Naive thymus-derived CD4-positive, alpha-beta T cell (primary cell): ENCODE measurements around the gene PRR35. TPM values are rescaled to one million over a fixed set of nuclear protein-coding genes. Genes with fewer than 3 reads are reported as not detected.

Experiments used
- ATAC-seq: fragments of 150-1000 bp; cut with Tn5 transposase; 2 replicates; pipeline ENCODE4 v1.10.0; 2021; ENCODE audit warnings: mild to moderate bottlenecking, moderate library complexity
- CTCF ChIA-PET: fragments of 350-600 bp; sonication (Branson Sonifier 250); formaldehyde crosslinking; loops from one replicate; lab custom pipeline; 2021; ENCODE audit warnings: antibody characterized with exemption; lab: Charles Lee
- POLR2A ChIA-PET: fragments of 350-600 bp; sonication (Branson Sonifier 250); formaldehyde crosslinking; loops from one replicate; lab custom pipeline; 2021; ENCODE audit warnings: antibody characterized with exemption, inconsistent platforms; lab: Charles Lee
- DNase-seq, 9 donors: peaks; one replicate each; pipeline versions ENCODE4 v3.0.0 to v3.0.0-alpha.2; 2020 to 2022; ENCODE audit warnings: mixed read lengths in 1 of 9
- H3K27ac ChIP-seq: one replicate; pipeline ENCODE4 v1.7.0; 2013; ENCODE audit warnings: mild to moderate bottlenecking, low read depth, low read length, moderate library complexity
- H3K27me3 ChIP-seq, 2 donors: one replicate each; pipeline ENCODE4 v1.7.0; 2013; ENCODE audit warnings: low read length in 2 of 2, mild to moderate bottlenecking in 2 of 2, moderate library complexity in 2 of 2; ENCODE audit not compliant: control insufficient read depth in 2 of 2, insufficient read depth in 2 of 2
- H3K36me3 ChIP-seq, 3 experiments: 1 replicate in 2 of 3; 2 replicates in 1 of 3; pipeline ENCODE4 v1.7.0; 2013; ENCODE audit warnings: low read length in 3 of 3, mild to moderate bottlenecking in 3 of 3, moderate library complexity in 1 of 3; ENCODE audit not compliant: insufficient read depth in 3 of 3, control insufficient read depth in 2 of 3
- H3K4me1 ChIP-seq, 2 donors: one replicate each; pipeline ENCODE4 v1.7.0; 2013; ENCODE audit warnings: low read length in 2 of 2, mild to moderate bottlenecking in 2 of 2, moderate library complexity in 1 of 2; ENCODE audit not compliant: control insufficient read depth in 2 of 2, insufficient read depth in 2 of 2
- H3K4me3 ChIP-seq: 2 replicates; pipeline ENCODE4 v1.7.0; 2013; ENCODE audit warnings: mild to moderate bottlenecking, low read length
- H3K9me3 ChIP-seq, 3 experiments: 1 replicate in 2 of 3; 2 replicates in 1 of 3; pipeline ENCODE4 v1.7.0; 2013; ENCODE audit warnings: low read length in 3 of 3; ENCODE audit not compliant: control insufficient read depth in 2 of 3
- H3K27ac Mint-ChIP-seq, 9 donors: one replicate each; pipeline ENCODE4 v1.8.0; 2020 to 2022; ENCODE audit warnings: mixed read lengths in 9 of 9, mild to moderate bottlenecking in 8 of 9, moderate library complexity in 5 of 9, inconsistent platforms in 2 of 9
- H3K27me3 Mint-ChIP-seq, 5 donors: one replicate each; pipeline ENCODE4 v1.8.0; 2021 to 2022; ENCODE audit warnings: mixed read lengths in 5 of 5, mild to moderate bottlenecking in 1 of 5
- H3K36me3 Mint-ChIP-seq, 5 donors: one replicate each; pipeline ENCODE4 v1.8.0; 2020 to 2022; ENCODE audit warnings: mixed read lengths in 5 of 5, mild to moderate bottlenecking in 3 of 5, inconsistent platforms in 1 of 5
- H3K4me1 Mint-ChIP-seq, 7 donors: one replicate each; pipeline ENCODE4 v1.8.0; 2020 to 2022; ENCODE audit warnings: mixed read lengths in 7 of 7, mild to moderate bottlenecking in 3 of 7, inconsistent platforms in 1 of 7
- H3K4me3 Mint-ChIP-seq, 10 donors: one replicate each; pipeline ENCODE4 v1.8.0; 2020 to 2022; ENCODE audit warnings: mild to moderate bottlenecking in 10 of 10, mixed read lengths in 10 of 10, moderate library complexity in 6 of 10, inconsistent platforms in 2 of 10
- H3K9me3 Mint-ChIP-seq, 11 donors: one replicate each; pipeline ENCODE4 v1.8.0; 2020 to 2022; ENCODE audit warnings: mixed read lengths in 11 of 11, mild to moderate bottlenecking in 4 of 11, inconsistent platforms in 1 of 11, moderate library complexity in 1 of 11
- intact Hi-C, 2 donors: fragments of 100-400 bp; cut with micrococcal nuclease; formaldehyde crosslinking; loops; one replicate each; pipeline ENCODE4 v1.15.1; 2023
- polyA plus RNA-seq, 2 donors: library from polyadenylated mRNA; unstranded; fragments of 300-500 nt; fragmentation: Illumina TruSeq; gene quantifications; one replicate each; pipeline ENCODE4 v1.2.3, GENCODE V29; 2021
- total RNA-seq, 6 experiments: library from RNA in 5 of 6; stranded (reverse) in 5 of 6; gene quantifications; 1 replicate in 5 of 6; 2 replicates in 1 of 6; pipeline ENCODE4 v1.2.3 and lab custom pipeline; 2021 to 2026

Gene PRR35
- total and polyA plus RNA-seq, 7 experiments from 2014 or later, result not detected

- Mint-ChIP-seq H3K27ac (peak overlapping the region; percentile 66 to 98 (median 84)), H3K36me3 (peaks cover 0 to 4% (median 0%) of the 10 kb centered on the region in 5 donors), H3K9me3 (peaks cover 0 to 1% (median 0%) of the 10 kb centered on the region in 11 donors), H3K27me3 (no peaks in the 10 kb centered on the region), H3K4me3 (peak overlapping the region; percentile 83 to 98 (median 88)), H3K4me1 (peaks cover 25 to 50% (median 45%) of the 10 kb centered on the region in 7 donors)
- no peak for ATAC-seq
- DNase-seq, result peak in 1 of 9 donors; percentile 43
- Histone ChIP-seq H3K4me1 (peaks cover 15 to 17% of the 10 kb centered on the region in 2 donors), H3K36me3 (peaks cover 0 to 12% (median 0%) of the 10 kb centered on the region in 3 experiments), H3K27me3 (no peaks in the 10 kb centered on the region), H3K9me3 (no peaks in the 10 kb centered on the region), H3K4me3 (peak overlapping the region; percentile 61), H3K27ac (peak overlapping the region; percentile 75)
- ChIA-PET POLR2A (interaction anchor here (0.5 to 1.2 kb wide), 3 partner anchors 16 to 94 kb away, joined by 3 read pairs; partner anchors contain the start of genes JMJD8 and METTL26), CTCF (no interaction called here)
- intact Hi-C loops, result loop anchor here in 1 of 2 donors (1.0 kb wide), 1 partner anchor 21 kb away; no protein-coding TSS in a partner anchor
Measured at GRCh38 chr16:590188-590814, 30.1 kb downstream of the PRR35 start.

GRCh38 chr16:590815-591200 is 30.6 kb downstream of the PRR35 start:
- Histone ChIP-seq H3K4me1 (peaks cover 15 to 17% of the 10 kb centered on the region in 2 donors), H3K27me3 (no peaks in the 10 kb centered on the region), H3K36me3 (peaks cover 0 to 12% (median 0%) of the 10 kb centered on the region in 3 experiments), H3K4me3 (peak overlapping the region; percentile 61), H3K9me3 (no peaks in the 10 kb centered on the region), H3K27ac (peak overlapping the region; percentile 75)
- POLR2A ChIA-PET, result interaction anchor here (1.0 to 1.2 kb wide), 2 partner anchors 17 to 46 kb away, joined by 3 read pairs; partner anchors contain the start of gene METTL26
- intact Hi-C loops, result loop anchor here in 1 of 2 donors (1.0 kb wide), 1 partner anchor 20 kb away; no protein-coding TSS in a partner anchor
- no peak for DNase-seq
- ATAC-seq, result no peak
- CTCF ChIA-PET, result no interaction called here
- Mint-ChIP-seq H3K27me3 (no peaks in the 10 kb centered on the region), H3K9me3 (peaks cover 0 to 1% (median 0%) of the 10 kb centered on the region in 11 donors), H3K4me1 (peaks cover 25 to 50% (median 45%) of the 10 kb centered on the region in 7 donors), H3K27ac (peak overlapping the region; percentile 66 to 95 (median 81)), H3K36me3 (peaks cover 0 to 4% (median 0%) of the 10 kb centered on the region in 5 donors), H3K4me3 (peak overlapping the region; percentile 83 to 98 (median 88))

- peaks cover 15 to 17% of the 10 kb centered on the region in 2 donors for H3K4me1 ChIP-seq
Measured at GRCh38 chr16:591231-591630, 31.0 kb downstream of the PRR35 start.

GRCh38 chr16:591892-592517 is 31.8 kb downstream of the PRR35 start:
- no peaks in the 10 kb centered on the region for H3K27me3 Mint-ChIP-seq
- peaks cover 25 to 52% (median 45%) of the 10 kb centered on the region in 7 donors for H3K4me1 Mint-ChIP-seq
- Histone ChIP-seq H3K4me3 (no peak overlapping the region), H3K4me1 (peaks cover 15 to 17% of the 10 kb centered on the region in 2 donors), H3K27me3 (no peaks in the 10 kb centered on the region), H3K36me3 (peaks cover 0 to 22% (median 0%) of the 10 kb centered on the region in 3 experiments), H3K9me3 (no peaks in the 10 kb centered on the region), H3K27ac (no peak overlapping the region)
- intact Hi-C loops, result no loop called here
- POLR2A ChIA-PET, result interaction anchor here (0.8 kb wide), 1 partner anchor 60 kb away, joined by 3 read pairs; no protein-coding TSS in a partner anchor
- H3K27ac Mint-ChIP-seq, result peak overlapping the region in 3 of 9 donors; percentile 47 to 57 (median 48)
- DNase-seq (no peak), ATAC-seq (no peak)
- peak overlapping the region; percentile 69 to 98 (median 87) for H3K4me3 Mint-ChIP-seq
- peaks cover 0 to 10% (median 0%) of the 10 kb centered on the region in 5 donors for H3K36me3 Mint-ChIP-seq
- H3K9me3 Mint-ChIP-seq, result peaks cover 0 to 1% (median 0%) of the 10 kb centered on the region in 11 donors
- CTCF ChIA-PET, result no interaction called here

More at GRCh38 chr16:591231-591630, 31.0 kb downstream of the PRR35 start:
- peaks cover 25 to 51% (median 45%) of the 10 kb centered on the region in 7 donors for H3K4me1 Mint-ChIP-seq
- H3K27ac Mint-ChIP-seq, result peak overlapping the region; percentile 61 to 95 (median 80)
- DNase-seq, result no peak
- H3K4me3 Mint-ChIP-seq, result peak overlapping the region; percentile 83 to 98 (median 88)
- no peaks in the 10 kb centered on the region for H3K27me3 ChIP-seq
- H3K36me3 ChIP-seq, result peaks cover 0 to 16% (median 0%) of the 10 kb centered on the region in 3 experiments
- no peaks in the 10 kb centered on the region for H3K27me3 Mint-ChIP-seq
- H3K4me3 ChIP-seq, result no peak overlapping the region
- no peaks in the 10 kb centered on the region for H3K9me3 ChIP-seq
- H3K27ac ChIP-seq, result no peak overlapping the region
- peaks cover 0 to 4% (median 0%) of the 10 kb centered on the region in 5 donors for H3K36me3 Mint-ChIP-seq
- H3K9me3 Mint-ChIP-seq, result peaks cover 0 to 1% (median 0%) of the 10 kb centered on the region in 11 donors
- intact Hi-C loops, result no loop called here
- no peak for ATAC-seq
- POLR2A ChIA-PET, result no interaction called here
- CTCF ChIA-PET, result no interaction called here

GRCh38 chr16:592518-593306 is 32.5 kb downstream of the PRR35 start:
- intact Hi-C loops, result no loop called here
- Mint-ChIP-seq H3K36me3 (peaks cover 0 to 11% (median 0%) of the 10 kb centered on the region in 5 donors), H3K4me3 (no peak overlapping the region), H3K4me1 (peaks cover 23 to 49% (median 41%) of the 10 kb centered on the region in 7 donors), H3K9me3 (peaks cover 0 to 1% (median 0%) of the 10 kb centered on the region in 11 donors), H3K27me3 (no peaks in the 10 kb centered on the region), H3K27ac (peak overlapping the region in 3 of 9 donors; percentile 5 to 57 (median 48))
- ATAC-seq (no peak), DNase-seq (no peak)
- Histone ChIP-seq H3K4me1 (peaks cover 14 to 17% of the 10 kb centered on the region in 2 donors), H3K27ac (no peak overlapping the region), H3K9me3 (no peaks in the 10 kb centered on the region), H3K36me3 (peaks cover 0 to 22% (median 0%) of the 10 kb centered on the region in 3 experiments), H3K4me3 (no peak overlapping the region), H3K27me3 (no peaks in the 10 kb centered on the region)
- ChIA-PET POLR2A (interaction anchor here (0.5 to 0.8 kb wide), 2 partner anchors 20 to 59 kb away, joined by 3 read pairs; no protein-coding TSS in a partner anchor), CTCF (no interaction called here)

GRCh38 chr16:593406-593805 is 33.2 kb downstream of the PRR35 start:
- ATAC-seq (no peak), DNase-seq (no peak)
- Histone ChIP-seq H3K9me3 (no peaks in the 10 kb centered on the region), H3K4me3 (no peak overlapping the region), H3K27me3 (no peaks in the 10 kb centered on the region), H3K27ac (no peak overlapping the region), H3K4me1 (peaks cover 8 to 10% of the 10 kb centered on the region in 2 donors), H3K36me3 (peaks cover 0 to 22% (median 0%) of the 10 kb centered on the region in 3 experiments)
- no peak overlapping the region for H3K27ac Mint-ChIP-seq
- H3K4me3 Mint-ChIP-seq, result peak overlapping the region in 2 of 10 donors; percentile 14 to 56
- intact Hi-C loops, result no loop called here
- H3K27me3 Mint-ChIP-seq, result no peaks in the 10 kb centered on the region
- H3K4me1 Mint-ChIP-seq, result peaks cover 17 to 44% (median 36%) of the 10 kb centered on the region in 7 donors
- POLR2A ChIA-PET, result interaction anchor here (0.5 kb wide), 1 partner anchor 21 kb away, joined by 3 read pairs; no protein-coding TSS in a partner anchor
- H3K9me3 Mint-ChIP-seq, result peaks cover 0 to 1% (median 0%) of the 10 kb centered on the region in 11 donors
- peaks cover 0 to 11% (median 0%) of the 10 kb centered on the region in 5 donors for H3K36me3 Mint-ChIP-seq
- CTCF ChIA-PET, result no interaction called here
